Endothelial cell of umbilical vein (primary cell): ENCODE measurements around the gene ERBB4. TPM values are rescaled to one million over a fixed set of nuclear protein-coding genes. Genes with fewer than 3 reads are reported as not detected.

Experiments
- BruUV-seq: library from RNA; stranded (reverse); fragments of 400-500 nt; replicated peaks from 2 replicates; lab custom pipeline; 2021; lab: Mats Ljungman, UMichigan
- CTCF ChIA-PET: fragments of 300-600, 350-600 bp; sonication (Branson Sonifier 250); formaldehyde crosslinking; loops from one replicate; lab custom pipeline; 2021; ENCODE audit warnings: antibody characterized with exemption, inconsistent platforms; lab: Charles Lee
- POLR2A ChIA-PET: fragments of 300-600, 350-600 bp; sonication (Branson Sonifier 250); formaldehyde crosslinking; loops from one replicate; lab custom pipeline; 2021; ENCODE audit warnings: antibody characterized with exemption, inconsistent platforms; lab: Charles Lee
- DNase-seq: peaks from one replicate; pipeline ENCODE4 v3.0.0-alpha.2; 2011; ENCODE audit warnings: low read depth, low spot score
- FAIRE-seq: peaks from 2 replicates; lab custom pipeline; 2011; peaks lifted over from hg19 to GRCh38; lab: Jason Lieb, UNC
- H2AFZ ChIP-seq: 2 replicates; pipeline ENCODE4 v1.6.0; 2012; ENCODE audit warnings: low read depth, low read length, control low read depth, inconsistent platforms
- H3K27ac ChIP-seq: 2 replicates; pipeline ENCODE4 v1.5.1; 2011; ENCODE audit warnings: low read depth, mild to moderate bottlenecking, control low read depth, low read length, moderate library complexity; ENCODE audit not compliant: insufficient read depth
- H3K27me3 ChIP-seq, 2 experiments: 2 replicates each; pipeline versions ENCODE4 v1.6.0 to v1.6.1; 2011; ENCODE audit warnings: low read length in 2 of 2, mixed read lengths in 1 of 2; ENCODE audit not compliant: control insufficient read depth in 2 of 2, insufficient read depth in 2 of 2
- H3K36me3 ChIP-seq, 2 experiments: 2 replicates in 1 of 2; 3 replicates in 1 of 2; pipeline ENCODE4 v1.5.1; 2011; ENCODE audit warnings: low read length in 2 of 2, mild to moderate bottlenecking in 1 of 2, moderate library complexity in 1 of 2; ENCODE audit not compliant: control insufficient read depth in 2 of 2, insufficient read depth in 2 of 2; ENCODE audit errors: extremely low read depth in 1 of 2
- H3K4me1 ChIP-seq: 3 replicates; pipeline ENCODE4 v1.5.1; 2011; ENCODE audit warnings: mild to moderate bottlenecking, low read length; ENCODE audit not compliant: control insufficient read depth, insufficient read depth; ENCODE audit errors: extremely low read depth
- H3K4me2 ChIP-seq: 2 replicates; pipeline ENCODE4 v1.6.1; 2011; ENCODE audit warnings: low read length, control low read depth, mixed read lengths; ENCODE audit not compliant: insufficient read depth
- H3K4me3 ChIP-seq, 3 experiments: fragments of 200-600 bp in 1 of 3; sonication (generic), shearing (Covaris generic) in 1 of 3; replicated peaks in 1 of 3; 2 replicates each; pipeline ENCODE4 v1.5.1; 2011 to 2016; ENCODE audit warnings: control low read depth in 3 of 3, low read length in 3 of 3, mild to moderate bottlenecking in 2 of 3, inconsistent platforms in 1 of 3, low read depth in 1 of 3, moderate library complexity in 1 of 3; ENCODE audit not compliant: insufficient read depth in 1 of 3
- H3K79me2 ChIP-seq: 2 replicates; pipeline ENCODE4 v1.6.0; 2012; ENCODE audit warnings: low read length, inconsistent platforms; ENCODE audit not compliant: control insufficient read depth, insufficient read depth
- H3K9ac ChIP-seq: replicated peaks from 2 replicates; pipeline ENCODE3; 2011; ENCODE audit warnings: low read length, control low read depth; ENCODE audit not compliant: insufficient read depth; ENCODE audit errors: extremely low read depth
- H3K9me1 ChIP-seq: replicated peaks from 3 replicates; pipeline ENCODE4 v1.6.0; 2011; ENCODE audit warnings: mild to moderate bottlenecking, low read length; ENCODE audit not compliant: control insufficient read depth, insufficient read depth; ENCODE audit errors: extremely low read depth
- H3K9me3 ChIP-seq: replicated peaks from 2 replicates; pipeline ENCODE4 v1.5.1; 2012; ENCODE audit warnings: low read length, inconsistent platforms; ENCODE audit not compliant: control insufficient read depth, insufficient read depth
- H4K20me1 ChIP-seq: replicated peaks from 2 replicates; pipeline ENCODE3; 2011; ENCODE audit warnings: mild to moderate bottlenecking, low read length; ENCODE audit not compliant: control insufficient read depth, insufficient read depth; ENCODE audit errors: extremely low read depth
- FOS ChIP-seq: IDR thresholded peaks from 2 replicates; pipeline ENCODE4 v1.6.1; 2011; ENCODE audit warnings: mild to moderate bottlenecking, low read length, moderate library complexity, borderline replicate concordance; ENCODE audit not compliant: insufficient read depth
- GATA2 ChIP-seq: IDR thresholded peaks from 2 replicates; pipeline ENCODE4 v1.7.0; 2011; ENCODE audit warnings: low read depth, mild to moderate bottlenecking, moderate library complexity, mixed read lengths, low read length; ENCODE audit not compliant: insufficient read length, insufficient read depth
- JUN ChIP-seq: IDR thresholded peaks from 2 replicates; pipeline ENCODE4 v1.6.1; 2011; ENCODE audit warnings: borderline replicate concordance, low read depth; ENCODE audit not compliant: insufficient read length, insufficient read depth
- MYC ChIP-seq: IDR thresholded peaks from one replicate; pipeline ENCODE4 v1.6.1; 2011; ENCODE audit warnings: mild to moderate bottlenecking, low read depth, low read length
- dilution Hi-C: fragments of 300-500 bp; cut with MboI; formaldehyde crosslinking; loops from one replicate; pipeline ENCODE4 v1.15.0; 2019; ENCODE audit warnings: low sequenced_read_pairs; ENCODE audit not compliant: extremely low pct_ligation_motif_present
- intact Hi-C: fragments of 100-400 bp; cut with micrococcal nuclease; formaldehyde crosslinking; loops from one replicate; pipeline ENCODE4 v1.10.0; 2022
- polyA plus RNA-seq, 4 experiments: library from polyadenylated mRNA; depleted of rRNA in 3 of 4; stranded (reverse) in 3 of 4; unstranded in 1 of 4; fragments of >200 nt; gene quantifications; 2 replicates each; pipeline versions ENCODE4 v1.2.1 to v1.2.3, GENCODE V29; 2011 to 2012; ENCODE audit warnings: missing spikeins in 1 of 4
- total RNA-seq: library from RNA; stranded (reverse); gene quantifications from 2 replicates; pipeline ENCODE4 v1.2.3, GENCODE V29; 2021
- TF ChIP-seq, protein P1 (sequence below): IDR thresholded peaks from 2 replicates; pipeline ENCODE4 v1.6.1; 2011; ENCODE audit not compliant: insufficient read depth, insufficient read length
- TF ChIP-seq, protein P2 (sequence below), 2 donors: IDR thresholded peaks; 1 replicate in 1 of 2; 2 replicates in 1 of 2; pipeline ENCODE4 v1.5.1; 2011; ENCODE audit warnings: low read length in 2 of 2, mild to moderate bottlenecking in 2 of 2, moderate library complexity in 2 of 2, control low read depth in 1 of 2, inconsistent platforms in 1 of 2, low read depth in 1 of 2; ENCODE audit not compliant: insufficient read depth in 1 of 2; ENCODE audit errors: extremely low read depth in 1 of 2

ERBB4 gene
- total and polyA plus RNA-seq, 2 donors (not counting 3 experiments of a cell fraction or from before 2014, with no cell fraction given) = 0.01 to 0.27 TPM

GRCh38 chr2:212173331-212173730, 365.3 kb downstream of the ERBB4 start:
- FAIRE-seq = no peak
- CTCF ChIA-PET = interaction anchor here (0.8 to 2.1 kb wide), 7 partner anchors 9 to 428 kb away, joined by 3 to 7 read pairs (median 4); no protein-coding TSS in a partner anchor
- no TSS peak for BruUV-seq

More at GRCh38 chr2:212173331-212173730, 365.3 kb downstream of the ERBB4 start:
- no peaks in the 10 kb centered on the region for H3K9me3 ChIP-seq
- H3K27me3 ChIP-seq = no peaks in the 10 kb centered on the region
- TF ChIP-seq, protein P1, sequence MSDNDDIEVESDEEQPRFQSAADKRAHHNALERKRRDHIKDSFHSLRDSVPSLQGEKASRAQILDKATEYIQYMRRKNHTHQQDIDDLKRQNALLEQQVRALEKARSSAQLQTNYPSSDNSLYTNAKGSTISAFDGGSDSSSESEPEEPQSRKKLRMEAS = no peak
- no peak for TF ChIP-seq GATA2
- no peak for TF ChIP-seq MYC
- TF ChIP-seq FOS = no peak
- TF ChIP-seq, protein P2, sequence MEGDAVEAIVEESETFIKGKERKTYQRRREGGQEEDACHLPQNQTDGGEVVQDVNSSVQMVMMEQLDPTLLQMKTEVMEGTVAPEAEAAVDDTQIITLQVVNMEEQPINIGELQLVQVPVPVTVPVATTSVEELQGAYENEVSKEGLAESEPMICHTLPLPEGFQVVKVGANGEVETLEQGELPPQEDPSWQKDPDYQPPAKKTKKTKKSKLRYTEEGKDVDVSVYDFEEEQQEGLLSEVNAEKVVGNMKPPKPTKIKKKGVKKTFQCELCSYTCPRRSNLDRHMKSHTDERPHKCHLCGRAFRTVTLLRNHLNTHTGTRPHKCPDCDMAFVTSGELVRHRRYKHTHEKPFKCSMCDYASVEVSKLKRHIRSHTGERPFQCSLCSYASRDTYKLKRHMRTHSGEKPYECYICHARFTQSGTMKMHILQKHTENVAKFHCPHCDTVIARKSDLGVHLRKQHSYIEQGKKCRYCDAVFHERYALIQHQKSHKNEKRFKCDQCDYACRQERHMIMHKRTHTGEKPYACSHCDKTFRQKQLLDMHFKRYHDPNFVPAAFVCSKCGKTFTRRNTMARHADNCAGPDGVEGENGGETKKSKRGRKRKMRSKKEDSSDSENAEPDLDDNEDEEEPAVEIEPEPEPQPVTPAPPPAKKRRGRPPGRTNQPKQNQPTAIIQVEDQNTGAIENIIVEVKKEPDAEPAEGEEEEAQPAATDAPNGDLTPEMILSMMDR (IDR thresholded peaks at IDR 0.05; ENCODE audit: extremely low read depth in 1 of 2, insufficient read depth in 1 of 2, low read depth in 1 of 2, low read length in 2 of 2) = no peak
- no peak for TF ChIP-seq JUN
- H2AFZ ChIP-seq = peak overlapping the region; percentile 46
- no peaks in the 10 kb centered on the region for H3K36me3 ChIP-seq
- H3K4me3 ChIP-seq = no peak overlapping the region
- POLR2A ChIA-PET = no interaction called here
- H3K9ac ChIP-seq = no peak overlapping the region
- dilution Hi-C loops (no loop called here), intact Hi-C loops (loop anchor here (1.0 to 2.0 kb wide), 2 partner anchors 11 to 23 kb away; no protein-coding TSS in a partner anchor)
- H3K4me1 ChIP-seq = peaks cover 15% of the 10 kb centered on the region
- no peak for DNase-seq
- no peaks in the 10 kb centered on the region for H3K79me2 ChIP-seq
- H3K9me1 ChIP-seq = no peaks in the 10 kb centered on the region
- no peaks in the 10 kb centered on the region for H4K20me1 ChIP-seq
- H3K4me2 ChIP-seq = peak overlapping the region; percentile 28
- peak overlapping the region; percentile 20 for H3K27ac ChIP-seq
